Measurements from ENCODE around the gene RNF150.

Gene RNF150

GRCh38 chr4:140869446-140869845, 263.8 kb downstream of the RNF150 start:
- ChIA-PET CTCF (interaction anchor here (0.6 kb wide), 1 partner anchor 941 kb away, joined by 5 read pairs; no protein-coding TSS in a partner anchor), POLR2A (ENCODE audit: low non-redundant PET) (no interaction called here)
- TF ChIP-seq, protein P1, sequence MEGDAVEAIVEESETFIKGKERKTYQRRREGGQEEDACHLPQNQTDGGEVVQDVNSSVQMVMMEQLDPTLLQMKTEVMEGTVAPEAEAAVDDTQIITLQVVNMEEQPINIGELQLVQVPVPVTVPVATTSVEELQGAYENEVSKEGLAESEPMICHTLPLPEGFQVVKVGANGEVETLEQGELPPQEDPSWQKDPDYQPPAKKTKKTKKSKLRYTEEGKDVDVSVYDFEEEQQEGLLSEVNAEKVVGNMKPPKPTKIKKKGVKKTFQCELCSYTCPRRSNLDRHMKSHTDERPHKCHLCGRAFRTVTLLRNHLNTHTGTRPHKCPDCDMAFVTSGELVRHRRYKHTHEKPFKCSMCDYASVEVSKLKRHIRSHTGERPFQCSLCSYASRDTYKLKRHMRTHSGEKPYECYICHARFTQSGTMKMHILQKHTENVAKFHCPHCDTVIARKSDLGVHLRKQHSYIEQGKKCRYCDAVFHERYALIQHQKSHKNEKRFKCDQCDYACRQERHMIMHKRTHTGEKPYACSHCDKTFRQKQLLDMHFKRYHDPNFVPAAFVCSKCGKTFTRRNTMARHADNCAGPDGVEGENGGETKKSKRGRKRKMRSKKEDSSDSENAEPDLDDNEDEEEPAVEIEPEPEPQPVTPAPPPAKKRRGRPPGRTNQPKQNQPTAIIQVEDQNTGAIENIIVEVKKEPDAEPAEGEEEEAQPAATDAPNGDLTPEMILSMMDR (conservative IDR thresholded peaks at IDR 0.05; ENCODE audit: low read depth) = no peak
- no peak for DNase-seq (ENCODE audit: low spot score)
- H3K27ac ChIP-seq = no peak overlapping the region

GRCh38 chr4:140867356-140867755, 265.9 kb downstream of the RNF150 start:
- DNase-seq (ENCODE audit: low spot score) = no peak
- POLR2A ChIA-PET (ENCODE audit: low non-redundant PET) = no interaction called here
- no peak overlapping the region for H3K27ac ChIP-seq
- CTCF ChIA-PET = no interaction called here
- TF ChIP-seq, protein P1 (conservative IDR thresholded peaks at IDR 0.05; ENCODE audit: low read depth) = no peak

GRCh38 chr4:140866492-140867005, 266.7 kb downstream of the RNF150 start:
- no peak overlapping the region for H3K27ac ChIP-seq
- no peak for DNase-seq (ENCODE audit: low spot score)
- TF ChIP-seq, protein P1 (conservative IDR thresholded peaks at IDR 0.05; ENCODE audit: low read depth) = no peak
- ChIA-PET POLR2A (ENCODE audit: low non-redundant PET) (no interaction called here), CTCF (no interaction called here)

- no peak overlapping the region for H3K27ac ChIP-seq
- ChIA-PET CTCF (no interaction called here), POLR2A (ENCODE audit: low non-redundant PET) (no interaction called here)
- DNase-seq (ENCODE audit: low spot score) = no peak
- TF ChIP-seq, protein P1 (conservative IDR thresholded peaks at IDR 0.05; ENCODE audit: low read depth) = no peak
Measured at GRCh38 chr4:140865253-140866217, 267.7 kb downstream of the RNF150 start.

- ChIA-PET CTCF (no interaction called here), POLR2A (ENCODE audit: low non-redundant PET) (no interaction called here)
- DNase-seq (ENCODE audit: low spot score) = no peak
- TF ChIP-seq, protein P1 (conservative IDR thresholded peaks at IDR 0.05; ENCODE audit: low read depth) = no peak
- H3K27ac ChIP-seq = no peak overlapping the region
Measured at GRCh38 chr4:140863197-140863596, 270.1 kb downstream of the RNF150 start.

- ChIA-PET CTCF (interaction anchor here (0.6 kb wide), 2 partner anchors 21 to 241 kb away, joined by 3 to 5 read pairs; no protein-coding TSS in a partner anchor), POLR2A (ENCODE audit: low non-redundant PET) (no interaction called here)
- no peak overlapping the region for H3K27ac ChIP-seq
- TF ChIP-seq, protein P1 (conservative IDR thresholded peaks at IDR 0.05; ENCODE audit: low read depth) = no peak
- no peak for DNase-seq (ENCODE audit: low spot score)
Measured at GRCh38 chr4:140862177-140862442, 271.2 kb downstream of the RNF150 start.

Data from RWPE1 (cell line).